ENCODE data around the gene CAGE1.
"Not testable (repeated sequence)": the region's sequence is repeated elsewhere in the genome, so short reads cannot be mapped to it uniquely, and the experiment has no call there.

Gene CAGE1

GRCh38 chr6:7409740-7410139 is 20.2 kb upstream of the CAGE1 start:
- no peak for DNase-seq (ENCODE audit: low read depth)

GRCh38 chr6:7406743-7407142 is 17.2 kb upstream of the CAGE1 start:
- DNase-seq (ENCODE audit: low read depth): no peak

- no peak for DNase-seq (ENCODE audit: low read depth)
Observed at GRCh38 chr6:7404546-7404945, 15.0 kb upstream of the CAGE1 start.

- no peak for DNase-seq (ENCODE audit: low read depth)
Observed at GRCh38 chr6:7402716-7403115, 13.2 kb upstream of the CAGE1 start.

GRCh38 chr6:7401075-7401474 is 11.5 kb upstream of the CAGE1 start:
- no peak for DNase-seq (ENCODE audit: low read depth)

GRCh38 chr6:7392402-7392801 is 2.9 kb upstream of the CAGE1 start:
- no peak for DNase-seq (ENCODE audit: low read depth)

GRCh38 chr6:7391151-7391550 is 1.6 kb upstream of the CAGE1 start:
- no peak for DNase-seq (ENCODE audit: low read depth)

GRCh38 chr6:7390226-7390878 is 810 bp upstream of the CAGE1 start:
- no peak for DNase-seq (ENCODE audit: low read depth)

GRCh38 chr6:7389162-7389450 is 436 bp downstream of the CAGE1 start:
- DNase-seq (ENCODE audit: low read depth): no peak

GRCh38 chr6:7381092-7381491 is 8.4 kb downstream of the CAGE1 start:
- DNase-seq (ENCODE audit: low read depth): no peak

- no peak for DNase-seq (ENCODE audit: low read depth)
Observed at GRCh38 chr6:7378740-7379139, 10.8 kb downstream of the CAGE1 start.

- no peak for DNase-seq (ENCODE audit: low read depth)
Observed at GRCh38 chr6:7377961-7378360, 11.6 kb downstream of the CAGE1 start.

GRCh38 chr6:7373739-7374138 is 15.8 kb downstream of the CAGE1 start:
- DNase-seq (ENCODE audit: low read depth): no peak

- DNase-seq (ENCODE audit: low read depth): no peak
Observed at GRCh38 chr6:7367408-7367807, 22.1 kb downstream of the CAGE1 start.

- DNase-seq (ENCODE audit: low read depth): not testable (repeated sequence)
Observed at GRCh38 chr6:7351916-7352315, 37.6 kb downstream of the CAGE1 start.

- DNase-seq (ENCODE audit: low read depth): not testable (repeated sequence)
Observed at GRCh38 chr6:7350591-7350990, 39.0 kb downstream of the CAGE1 start.

- DNase-seq (ENCODE audit: low read depth): not testable (repeated sequence)
Observed at GRCh38 chr6:7347551-7347997, 42.0 kb downstream of the CAGE1 start.

- not testable (repeated sequence) for DNase-seq (ENCODE audit: low read depth)
Observed at GRCh38 chr6:7344773-7345450, 44.6 kb downstream of the CAGE1 start.

- no peak for DNase-seq (ENCODE audit: low read depth)
Observed at GRCh38 chr6:7343546-7344475, 45.7 kb downstream of the CAGE1 start.

- DNase-seq (ENCODE audit: low read depth): no peak
Observed at GRCh38 chr6:7341989-7342742, 47.4 kb downstream of the CAGE1 start.

GRCh38 chr6:7341271-7341670 is 48.3 kb downstream of the CAGE1 start:
- no peak for DNase-seq (ENCODE audit: low read depth)
